Activated T-helper 9 cell treated with anti-CD3 and anti-CD28 coated beads, Interleukin-2, amount 50 U/mL, for 16 hours (primary cell): ENCODE results near the gene KYNU.
"Not testable (repeated sequence)": the region's sequence is repeated elsewhere in the genome, so short reads cannot be mapped to it uniquely, and the experiment has no call there.

ENCODE experiments used
- DNase-seq: peaks from one replicate; pipeline ENCODE4 v3.0.0-alpha.2; 2020; ENCODE audit warnings: low read depth

Gene KYNU

DNA sequence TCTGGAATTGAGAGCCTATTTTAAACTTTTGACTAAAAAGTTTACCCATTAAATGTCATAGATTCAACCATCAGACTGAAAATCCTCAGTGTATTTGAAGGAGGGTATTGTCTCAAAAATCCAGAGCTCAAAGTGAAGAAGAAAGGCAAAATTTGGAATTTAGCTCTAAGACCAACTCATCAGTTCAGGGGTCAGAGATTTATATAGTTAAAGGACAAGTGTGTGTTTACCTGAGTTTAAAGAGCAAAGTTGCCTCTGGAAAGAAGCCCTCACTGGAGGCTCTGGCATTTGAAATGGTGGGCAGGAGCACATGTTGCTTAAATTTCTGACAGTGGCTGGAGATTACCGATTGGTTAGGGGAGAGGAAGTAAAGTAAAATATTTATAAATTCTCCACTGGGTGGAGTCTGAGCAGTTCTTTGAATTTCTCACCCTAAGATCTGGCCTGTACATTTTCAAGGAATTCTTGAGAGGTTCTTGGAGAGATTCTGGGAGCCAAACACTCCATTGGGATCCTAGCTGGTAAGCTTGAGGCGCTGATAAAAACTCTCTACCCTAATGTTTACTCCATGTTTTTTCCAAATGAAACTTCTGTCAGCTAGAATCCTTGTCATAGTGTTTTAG is at the start of gene KYNU:
KYNU (plus strand) TSS at position 449 of the 623 bp plus-strand sequence. CDS start 7,704 bp downstream, outside the sequence.
- no peak for DNase-seq

DNA sequence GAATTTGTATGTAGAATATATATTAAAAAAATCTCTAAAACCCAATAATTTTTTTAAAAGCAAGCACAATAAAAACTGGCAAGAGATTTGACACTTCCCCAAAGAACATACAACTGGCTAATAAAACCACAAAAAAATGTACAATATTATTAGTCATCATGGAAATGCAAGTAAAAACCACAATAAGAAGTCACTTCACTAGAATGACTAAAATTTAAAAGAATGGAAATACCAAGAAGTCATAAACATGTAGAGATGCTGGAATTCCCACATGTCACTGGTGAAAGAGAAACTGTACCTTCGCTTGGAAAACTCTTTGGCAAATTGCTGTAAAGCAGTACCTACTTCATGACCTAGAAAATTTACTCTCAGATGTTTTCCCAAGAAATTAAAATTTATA is 43.4 kb upstream of the KYNU start:
- no peak for DNase-seq

DNA sequence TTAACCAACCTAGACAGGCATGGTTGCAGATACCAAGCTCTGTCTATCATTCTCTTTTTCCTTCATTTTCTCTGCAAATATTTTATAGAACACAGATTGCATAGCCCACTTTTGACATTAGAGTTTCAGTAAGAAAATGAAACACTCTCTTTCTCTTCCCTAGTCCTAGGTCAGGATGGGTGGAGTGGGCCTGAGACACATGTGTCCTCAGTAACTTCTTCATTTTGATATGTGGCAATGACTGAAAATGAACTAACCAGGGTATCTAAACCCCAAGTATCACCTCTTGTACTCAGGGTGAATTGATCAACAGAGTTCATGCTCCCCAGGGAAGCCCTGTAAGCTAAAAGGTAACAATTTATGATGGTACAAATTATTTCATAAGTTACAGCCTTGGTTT is 37.0 kb upstream of the KYNU start:
- DNase-seq: no peak

DNA sequence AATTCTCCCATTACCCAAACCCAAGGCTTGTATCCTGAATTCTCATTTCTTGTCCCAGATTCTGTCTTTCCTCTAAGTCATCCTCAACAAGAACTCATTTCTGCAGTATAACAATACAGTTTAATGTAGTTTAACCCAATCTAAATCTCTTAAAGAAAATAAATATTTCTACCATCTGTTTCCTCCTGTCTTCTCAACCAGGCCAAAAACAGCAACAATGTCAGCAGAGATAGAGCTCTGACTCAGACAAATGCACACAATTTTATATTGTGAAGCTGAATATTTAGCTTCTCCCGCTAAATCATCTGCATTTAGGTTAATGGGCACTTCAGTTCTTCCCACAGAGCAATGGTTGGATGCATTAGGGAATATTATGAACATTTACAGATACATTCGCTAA is 35.7 kb upstream of the KYNU start:
- DNase-seq: no peak

DNA sequence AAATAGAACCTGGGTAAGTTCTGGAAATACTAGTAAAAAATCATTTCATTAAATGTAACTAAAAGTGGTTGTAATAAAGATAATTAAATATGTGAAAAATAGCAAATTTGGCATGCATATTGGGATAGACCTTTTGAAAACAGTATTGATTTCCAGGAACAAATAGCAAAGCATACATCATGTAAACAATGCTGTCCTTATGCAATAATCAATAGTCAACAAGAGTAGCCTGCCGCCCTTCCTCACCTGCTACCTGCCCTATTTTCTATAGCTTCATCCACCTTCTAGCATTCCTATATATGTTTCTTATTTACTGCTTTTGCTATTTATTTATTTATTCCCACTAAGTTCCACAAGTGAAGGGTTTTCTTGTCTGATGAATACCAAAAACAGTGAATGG is 35.1 kb upstream of the KYNU start:
- DNase-seq: no peak

DNA sequence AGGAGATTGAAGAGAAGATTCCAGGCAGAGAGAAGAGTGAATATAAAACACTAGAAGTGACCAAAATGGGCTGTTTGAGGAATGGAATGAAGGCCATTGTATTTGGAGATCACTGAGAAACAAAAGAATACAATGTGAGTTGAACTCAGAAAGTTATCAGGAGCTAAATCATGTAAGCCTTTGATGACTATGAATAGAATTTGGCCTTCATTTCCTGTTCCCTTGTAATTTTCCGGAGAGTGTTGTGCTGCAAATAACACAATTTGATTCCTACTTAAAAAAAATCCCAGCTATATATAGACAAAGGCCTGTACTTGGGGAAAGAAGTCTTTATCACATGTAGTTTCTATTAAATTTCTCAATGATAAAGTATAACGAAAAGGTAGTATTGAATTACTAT is 33.7 kb upstream of the KYNU start:
- DNase-seq: no peak

DNA sequence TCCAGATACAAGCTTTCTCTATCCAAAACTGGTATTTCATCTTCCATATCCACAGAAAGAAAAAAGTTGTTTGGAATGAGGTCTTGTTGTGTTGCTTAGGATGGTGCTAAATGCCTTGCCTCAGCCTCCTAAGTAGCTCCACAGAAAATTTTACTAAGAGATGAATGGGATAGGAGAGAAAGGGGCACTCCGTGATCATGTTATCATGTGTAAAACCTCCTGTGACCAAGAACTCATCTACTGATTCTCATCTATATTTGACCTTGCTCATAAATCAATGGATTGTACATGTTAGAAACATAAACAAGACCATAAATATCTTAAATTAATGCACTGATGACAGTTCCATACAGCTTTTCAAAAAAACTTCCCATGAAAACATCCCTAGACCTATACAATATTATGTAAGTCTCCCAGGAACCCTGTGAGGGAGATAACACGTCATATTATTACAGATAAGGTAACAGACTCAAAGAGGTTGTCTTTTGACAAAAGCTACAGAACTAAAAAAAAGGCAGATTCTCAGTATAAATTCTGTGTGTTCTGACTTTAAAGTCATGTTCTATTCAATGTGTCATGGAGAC is 29.3 kb upstream of the KYNU start:
- no peak for DNase-seq

DNA sequence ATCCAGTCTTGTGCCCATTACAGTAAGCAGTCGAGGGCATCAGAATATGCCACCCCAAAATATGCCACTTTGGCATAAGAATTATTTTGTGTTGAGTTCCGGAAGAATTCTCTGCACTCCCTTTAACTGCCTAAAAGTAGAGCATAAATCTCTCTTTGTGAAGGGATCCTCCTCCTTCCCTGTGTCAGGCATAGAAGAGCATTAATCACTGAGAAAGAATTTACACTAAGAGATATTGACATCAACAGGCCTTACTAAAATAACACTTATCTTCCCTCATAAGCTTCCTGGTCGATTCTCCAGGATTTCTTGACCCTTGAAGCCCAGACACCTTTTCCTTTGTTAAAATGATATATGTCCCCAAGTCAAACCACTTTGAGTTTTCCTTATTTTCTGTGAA is 27.6 kb upstream of the KYNU start:
- no peak for DNase-seq

DNA sequence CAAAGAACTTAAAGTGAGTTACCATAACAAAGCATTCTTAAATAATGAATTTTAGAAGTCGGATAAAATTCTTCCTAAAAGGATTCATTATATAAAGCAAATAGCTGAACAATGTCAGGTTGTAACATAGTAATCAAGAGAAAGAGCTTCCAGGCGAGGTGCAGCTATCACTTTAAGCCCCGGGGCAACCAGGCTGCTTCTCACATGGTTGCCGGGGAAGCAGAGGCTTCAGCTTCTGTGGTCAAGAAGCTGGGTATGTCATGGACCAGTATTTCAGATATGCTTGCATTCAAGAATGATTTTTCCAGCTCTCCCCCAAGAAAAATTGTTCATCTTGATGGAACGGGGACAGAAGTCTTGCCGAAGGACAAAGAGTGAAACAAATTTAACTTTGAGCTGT is 23.6 kb upstream of the KYNU start:
- DNase-seq: no peak

DNA sequence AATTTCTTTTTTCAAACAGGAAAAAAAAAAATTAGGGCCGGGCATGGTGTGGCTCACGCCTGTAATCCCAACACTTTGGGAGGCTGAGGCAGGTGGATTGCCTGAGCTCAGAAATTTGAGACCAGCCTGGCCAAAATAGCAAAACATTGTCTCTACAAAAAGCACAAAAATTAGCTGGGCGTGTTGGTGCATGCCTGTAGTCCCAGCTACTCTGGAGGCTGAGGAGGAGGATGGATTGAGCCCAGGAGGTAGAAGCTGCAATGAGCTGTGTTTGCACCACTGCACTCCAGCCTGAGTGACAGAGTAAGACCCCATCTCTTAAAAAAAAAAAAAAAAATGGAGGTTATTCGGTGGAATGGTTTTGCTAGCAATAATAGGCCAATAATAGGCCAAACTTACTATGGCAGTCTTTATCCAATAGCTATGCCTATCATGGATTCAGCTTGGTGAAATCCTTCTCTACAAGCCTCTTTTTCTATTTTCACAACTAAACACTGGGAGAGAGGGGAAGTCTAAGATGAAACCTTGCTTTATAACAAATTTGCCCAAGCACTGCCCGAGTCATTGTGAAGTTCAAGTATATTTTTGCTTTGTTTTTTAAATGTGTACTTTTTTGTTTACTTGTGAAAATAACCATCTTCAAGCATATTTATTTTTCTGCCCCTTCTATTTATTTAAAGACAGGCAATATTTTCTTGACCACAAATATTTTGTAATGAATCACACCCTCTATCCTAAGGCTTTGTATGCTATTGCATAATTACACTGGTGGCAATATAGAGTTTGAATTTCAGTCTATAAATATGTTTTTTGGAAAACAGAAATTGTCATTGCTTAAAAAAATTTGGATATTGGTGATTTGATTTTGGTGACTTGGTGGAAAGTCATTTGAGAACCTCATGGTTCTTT is 20.0 kb upstream of the KYNU start:
- no peak for DNase-seq

DNA sequence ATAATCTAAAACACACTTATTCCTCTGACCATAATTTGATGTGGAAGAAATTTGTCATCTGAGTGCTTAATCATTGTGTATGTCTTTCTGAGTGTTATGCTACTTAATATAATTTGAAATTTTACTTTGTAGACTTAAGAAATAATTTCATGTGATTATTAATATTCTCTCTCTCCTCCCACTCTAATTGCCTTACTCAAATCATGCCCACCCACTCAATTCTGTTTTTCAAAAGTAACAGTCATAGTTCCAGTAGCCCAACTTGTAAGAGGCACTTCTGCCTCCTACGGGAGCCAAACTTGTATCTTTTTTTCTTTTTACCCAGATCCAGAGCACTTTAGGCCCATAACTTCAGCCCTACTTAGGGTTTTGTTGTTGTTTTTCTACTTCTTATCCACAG is 18.5 kb upstream of the KYNU start:
- DNase-seq: no peak

DNA sequence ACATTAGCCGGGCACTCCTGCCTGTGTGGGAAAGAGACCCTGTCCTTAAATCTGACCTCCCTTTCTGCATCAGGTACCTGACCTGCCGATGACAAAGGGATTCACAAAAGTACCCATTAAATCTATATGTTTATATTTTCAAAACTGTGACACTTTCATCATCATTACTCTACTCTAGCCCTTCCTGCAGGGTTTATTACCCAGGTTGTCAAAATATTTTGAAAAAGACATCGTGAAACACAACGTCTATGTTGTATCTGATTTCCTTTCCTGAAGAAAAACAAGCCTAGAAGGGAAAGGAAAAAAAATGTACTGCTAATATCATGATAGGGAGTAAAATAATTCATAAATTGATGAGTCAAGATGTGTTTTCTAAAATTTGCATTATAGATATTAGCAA is 15.2 kb upstream of the KYNU start:
- no peak for DNase-seq

DNA sequence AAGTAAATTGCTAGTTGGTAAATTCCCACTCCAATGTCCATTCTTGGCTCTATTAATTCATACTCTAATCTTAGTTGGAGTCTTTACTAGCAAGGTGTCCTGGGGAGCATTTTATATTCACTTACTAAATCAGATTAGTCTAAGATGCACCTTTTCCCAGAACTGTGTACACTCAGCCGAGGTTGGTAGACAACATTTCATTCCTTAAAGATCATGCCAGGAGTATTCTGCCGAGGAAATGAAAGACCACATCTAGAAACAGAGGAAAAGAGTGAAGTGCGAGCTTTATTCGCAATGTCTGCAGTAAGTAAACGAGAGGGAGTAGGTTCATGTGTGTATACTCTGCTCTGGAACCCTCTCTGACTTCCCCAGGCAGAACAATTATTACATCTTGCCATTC is 14.6 kb upstream of the KYNU start:
- no peak for DNase-seq

DNA sequence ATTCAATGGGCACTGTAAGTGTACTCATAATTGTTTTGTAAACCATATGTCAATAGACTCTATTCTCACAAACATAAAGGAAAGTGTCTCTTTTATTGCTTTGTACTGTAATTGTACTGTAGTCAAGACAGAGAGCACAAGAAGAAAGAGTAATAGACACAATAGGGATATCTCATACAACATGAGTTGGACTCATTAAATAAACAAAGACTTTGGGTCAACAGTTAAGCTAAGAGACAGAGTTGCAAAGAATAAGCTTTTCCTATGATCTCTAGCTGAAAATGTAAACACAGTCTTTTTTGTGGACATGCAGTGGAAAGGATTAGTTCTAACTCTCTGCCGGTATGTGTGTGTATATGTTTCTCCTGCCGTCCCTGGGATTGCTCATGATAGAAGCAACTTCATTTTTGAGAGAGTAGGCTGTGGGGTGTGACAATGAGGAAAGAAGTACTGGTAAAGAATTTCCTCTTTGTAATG is 13.9 kb upstream of the KYNU start:
- DNase-seq: no peak

DNA sequence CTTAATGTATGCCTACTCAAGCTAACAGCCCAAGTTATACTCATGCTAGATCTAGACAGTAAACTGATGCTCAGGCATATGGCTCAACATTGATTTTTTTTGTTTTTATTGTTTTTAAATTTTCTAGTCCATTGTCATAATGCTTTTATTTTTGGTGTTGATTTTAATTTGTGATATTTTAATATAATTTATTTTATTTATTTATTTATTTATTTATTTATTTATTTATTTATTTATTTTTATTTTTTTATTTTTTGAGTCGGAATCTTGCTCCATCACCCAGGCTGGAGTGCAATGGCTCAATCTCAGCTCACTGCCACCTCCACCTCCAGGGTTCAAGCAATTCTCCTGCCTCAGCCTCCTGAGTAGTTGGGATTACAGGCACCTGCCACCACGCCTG is 12.9 kb upstream of the KYNU start:
- DNase-seq: not testable (repeated sequence)

DNA sequence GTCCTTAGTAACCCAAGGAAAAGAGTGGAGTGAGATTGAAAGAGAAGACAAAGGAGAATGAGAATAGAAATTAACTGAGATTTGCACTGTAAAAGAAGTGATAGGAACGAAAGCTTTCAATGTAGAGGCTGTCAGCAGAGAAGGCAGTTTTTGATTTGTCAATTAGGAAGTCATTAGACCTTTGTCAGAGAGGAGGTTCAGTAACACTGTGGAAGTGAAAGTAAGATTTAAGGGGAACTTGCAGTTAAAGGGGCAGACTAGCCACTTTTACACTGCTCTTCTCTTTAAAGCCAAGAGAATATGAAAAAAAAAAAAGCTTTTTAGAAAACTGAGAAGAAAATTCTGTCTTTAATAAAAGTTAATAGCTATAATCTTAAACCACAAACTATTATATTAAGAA is 11.5 kb upstream of the KYNU start:
- DNase-seq: no peak

DNA sequence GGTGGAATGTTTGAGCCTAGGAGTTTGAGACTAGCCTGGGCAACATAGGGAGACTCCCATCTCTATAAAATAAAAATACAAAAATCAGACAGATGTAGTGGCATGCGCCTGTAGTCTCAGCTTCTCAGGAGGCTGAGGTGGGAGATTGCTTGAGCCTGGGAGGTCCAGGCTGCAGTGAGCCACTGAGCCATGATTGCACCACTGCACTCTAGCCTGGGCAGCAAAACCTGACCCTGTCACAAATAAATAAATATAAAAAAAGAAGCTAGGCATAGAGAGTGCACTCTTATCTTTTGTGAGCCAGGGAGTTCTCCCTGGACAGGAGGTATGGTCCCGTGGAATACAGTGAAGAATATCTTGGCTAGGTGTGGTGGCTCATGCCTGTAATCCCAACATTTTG is 11.0 kb upstream of the KYNU start:
- DNase-seq: no peak

DNA sequence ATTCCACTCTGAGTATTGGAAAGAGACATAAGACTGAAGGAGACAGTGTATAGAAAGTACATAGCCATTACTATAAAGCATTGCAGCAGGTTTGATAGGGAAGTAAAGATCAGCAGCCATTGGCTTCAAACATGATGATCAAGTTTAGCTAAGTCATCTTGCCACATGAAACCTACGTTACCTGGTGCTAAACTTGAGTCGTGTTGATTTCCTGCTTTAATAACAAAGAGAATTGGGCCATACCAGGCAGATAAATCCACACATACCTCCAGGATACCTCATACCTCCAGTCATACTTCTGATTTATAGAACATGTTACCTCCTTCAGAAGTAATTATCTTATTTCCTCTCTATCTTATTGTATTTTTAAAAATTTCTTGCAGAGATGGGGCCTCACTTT is 10.3 kb upstream of the KYNU start:
- no peak for DNase-seq

DNA sequence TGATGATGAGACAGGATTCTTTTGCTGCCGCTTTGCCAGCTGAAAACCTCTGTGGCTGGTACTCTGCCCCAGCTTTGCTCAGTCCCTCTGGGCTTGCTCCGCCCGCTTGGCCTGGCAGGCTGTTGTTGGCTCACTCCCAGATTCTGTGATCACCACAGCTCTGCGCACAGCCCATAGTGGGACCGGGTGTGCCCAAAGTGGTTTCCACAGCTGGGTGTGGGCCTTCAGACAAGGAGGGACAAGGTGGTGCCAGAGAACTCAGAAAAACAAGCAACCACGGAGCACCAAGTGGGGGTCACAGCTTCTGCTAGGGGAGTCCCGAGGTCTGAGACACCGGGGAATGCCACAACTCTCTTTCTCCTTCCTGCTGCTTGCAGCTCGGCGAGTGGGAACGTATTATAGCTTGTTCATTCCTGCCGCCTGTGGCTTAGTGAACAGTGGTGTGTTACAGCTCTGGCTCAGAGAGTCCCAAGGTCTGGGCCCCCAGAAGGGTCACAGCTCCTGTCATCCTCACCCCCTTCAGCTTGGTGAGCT is 9.2 kb upstream of the KYNU start:
- no peak for DNase-seq

DNA sequence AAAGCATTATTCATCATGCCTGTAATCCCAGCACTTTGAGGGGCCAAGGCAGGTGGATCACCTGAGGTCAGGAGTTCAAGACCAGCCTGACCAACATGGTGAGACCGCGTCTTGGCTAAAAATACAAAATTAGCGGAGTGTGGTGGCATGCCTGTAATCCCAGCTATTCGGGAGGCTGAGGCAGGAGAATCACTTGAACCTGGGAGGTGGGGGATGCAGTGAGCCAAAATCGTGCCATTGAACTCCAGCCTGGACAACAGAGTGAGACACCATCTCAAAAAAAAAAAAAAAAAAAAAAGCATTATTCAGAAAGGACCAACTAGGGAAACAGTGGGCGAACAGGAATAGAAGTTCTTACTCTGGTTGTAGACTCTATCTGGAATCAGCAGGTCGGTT is 8.4 kb upstream of the KYNU start:
- DNase-seq: not testable (repeated sequence)

DNA sequence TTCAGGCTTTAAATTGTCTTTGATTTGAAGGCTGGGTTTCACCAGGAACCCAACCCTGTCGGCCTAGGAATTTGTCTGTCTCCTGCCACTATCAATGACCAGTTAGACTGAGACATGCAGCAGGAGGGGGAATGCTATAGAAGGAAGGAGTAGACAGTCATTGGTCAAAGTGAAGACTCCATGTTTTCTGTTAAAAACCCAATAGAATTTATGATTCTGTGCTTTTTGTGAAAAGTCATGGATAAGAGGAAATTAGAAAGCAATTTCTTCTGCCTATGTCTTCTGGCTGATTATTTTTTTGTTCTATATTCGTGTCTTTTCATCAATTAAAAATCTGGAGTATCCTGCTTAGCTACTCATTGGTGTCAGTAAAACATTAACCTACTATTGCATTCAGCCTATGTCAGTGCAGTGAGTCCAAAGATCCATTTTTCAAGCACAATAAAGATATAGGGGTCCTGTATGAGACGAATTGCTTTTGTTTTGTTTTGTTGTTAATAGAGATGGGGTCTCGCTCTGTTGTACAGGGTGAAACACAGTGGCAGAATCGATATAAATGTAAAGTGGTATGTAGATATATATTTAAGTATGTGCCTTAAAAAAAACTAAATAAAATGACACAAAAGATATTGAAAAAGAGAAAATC is 7.9 kb upstream of the KYNU start:
- DNase-seq: no peak

DNA sequence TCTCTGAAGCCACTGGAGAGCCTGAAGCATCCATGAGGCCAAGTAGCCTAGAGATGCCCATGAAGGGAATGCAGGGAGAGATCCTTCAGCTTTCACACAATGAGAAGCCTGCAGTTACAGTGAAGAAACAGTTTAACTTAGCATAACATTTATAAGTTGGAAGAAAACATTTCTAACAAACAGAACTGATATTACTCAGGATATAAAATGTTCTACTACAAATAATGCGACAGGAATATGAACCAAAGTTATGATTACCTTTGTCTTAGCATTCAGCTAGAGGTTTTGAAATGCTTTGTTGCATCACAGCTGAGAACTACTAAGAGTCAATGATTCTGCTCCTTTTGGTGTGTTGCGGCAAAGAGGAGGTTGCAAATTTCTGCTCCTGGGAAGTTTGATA is 6.9 kb upstream of the KYNU start:
- DNase-seq: no peak
